GM12872 (cell line): Measurements from ENCODE around the gene KATNB1.

Experiments used
- TF ChIP-seq, protein P1 (sequence below): IDR thresholded peaks from 3 replicates; pipeline ENCODE4 v1.5.1; 2011; ENCODE audit warnings: low read depth, mild to moderate bottlenecking, low read length, moderate library complexity; ENCODE audit not compliant: insufficient read depth

KATNB1 gene

DNA sequence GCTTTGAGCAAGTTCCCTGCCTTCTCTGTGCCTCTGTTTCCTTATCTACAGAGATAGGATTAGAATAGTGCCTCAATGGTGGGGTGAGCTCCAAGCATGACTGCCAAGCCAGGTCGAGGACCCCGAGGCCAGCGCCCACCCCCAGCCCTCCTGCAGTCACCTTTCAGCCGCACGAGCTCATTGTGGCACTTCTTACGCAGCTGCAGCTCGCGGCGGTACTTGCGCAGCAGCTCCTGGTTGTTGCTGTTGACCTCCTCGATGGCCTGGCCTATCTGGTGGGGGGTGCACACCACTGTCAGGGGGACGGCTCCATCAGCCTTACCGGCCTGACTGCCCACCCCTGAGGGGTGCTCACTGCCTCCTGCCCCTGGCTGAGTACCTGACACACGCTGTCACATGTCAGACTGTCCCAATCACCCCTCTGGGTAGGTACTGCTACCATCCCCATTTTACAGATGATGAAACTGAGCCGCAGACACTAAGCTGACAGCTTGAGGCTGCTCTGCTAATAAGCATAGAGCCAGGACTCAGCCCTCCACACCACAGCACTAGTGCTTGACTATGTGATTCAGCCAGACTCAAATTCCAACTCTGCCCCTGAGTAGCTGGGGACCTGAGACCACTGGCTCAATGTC lies 31.3 kb downstream of the KATNB1 start:
- TF ChIP-seq, protein P1, sequence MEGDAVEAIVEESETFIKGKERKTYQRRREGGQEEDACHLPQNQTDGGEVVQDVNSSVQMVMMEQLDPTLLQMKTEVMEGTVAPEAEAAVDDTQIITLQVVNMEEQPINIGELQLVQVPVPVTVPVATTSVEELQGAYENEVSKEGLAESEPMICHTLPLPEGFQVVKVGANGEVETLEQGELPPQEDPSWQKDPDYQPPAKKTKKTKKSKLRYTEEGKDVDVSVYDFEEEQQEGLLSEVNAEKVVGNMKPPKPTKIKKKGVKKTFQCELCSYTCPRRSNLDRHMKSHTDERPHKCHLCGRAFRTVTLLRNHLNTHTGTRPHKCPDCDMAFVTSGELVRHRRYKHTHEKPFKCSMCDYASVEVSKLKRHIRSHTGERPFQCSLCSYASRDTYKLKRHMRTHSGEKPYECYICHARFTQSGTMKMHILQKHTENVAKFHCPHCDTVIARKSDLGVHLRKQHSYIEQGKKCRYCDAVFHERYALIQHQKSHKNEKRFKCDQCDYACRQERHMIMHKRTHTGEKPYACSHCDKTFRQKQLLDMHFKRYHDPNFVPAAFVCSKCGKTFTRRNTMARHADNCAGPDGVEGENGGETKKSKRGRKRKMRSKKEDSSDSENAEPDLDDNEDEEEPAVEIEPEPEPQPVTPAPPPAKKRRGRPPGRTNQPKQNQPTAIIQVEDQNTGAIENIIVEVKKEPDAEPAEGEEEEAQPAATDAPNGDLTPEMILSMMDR = no peak

DNA sequence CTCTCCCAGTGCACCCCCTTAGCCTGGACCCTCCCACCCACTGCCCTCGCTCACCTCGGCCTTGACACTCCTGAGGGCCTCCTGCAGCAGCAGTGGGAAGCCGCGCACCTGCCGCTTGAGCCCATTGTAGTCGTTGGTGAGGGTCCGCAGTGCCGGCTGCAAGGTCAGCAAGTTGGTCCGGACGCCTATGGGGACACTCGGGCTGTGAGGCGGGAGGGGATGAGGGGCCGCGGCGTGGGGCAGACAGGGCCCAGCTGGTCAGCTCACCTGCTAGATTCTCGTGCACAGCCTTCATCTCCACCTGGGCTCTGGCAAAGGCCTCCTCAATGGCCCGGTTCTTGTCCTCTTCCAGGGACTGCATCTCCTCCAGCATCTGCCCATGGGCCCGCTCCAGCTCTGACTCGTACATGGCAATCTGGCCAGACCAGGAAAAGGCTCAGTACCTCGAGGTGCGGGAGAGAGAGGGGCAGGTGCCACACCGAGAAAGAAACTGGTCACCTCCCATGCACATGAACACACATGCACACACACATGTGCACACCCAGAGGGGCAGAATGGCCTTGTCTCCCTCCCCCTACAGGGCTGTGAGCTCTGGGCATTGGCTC lies 34.1 kb downstream of the KATNB1 start:
- TF ChIP-seq, protein P1 = no peak

DNA sequence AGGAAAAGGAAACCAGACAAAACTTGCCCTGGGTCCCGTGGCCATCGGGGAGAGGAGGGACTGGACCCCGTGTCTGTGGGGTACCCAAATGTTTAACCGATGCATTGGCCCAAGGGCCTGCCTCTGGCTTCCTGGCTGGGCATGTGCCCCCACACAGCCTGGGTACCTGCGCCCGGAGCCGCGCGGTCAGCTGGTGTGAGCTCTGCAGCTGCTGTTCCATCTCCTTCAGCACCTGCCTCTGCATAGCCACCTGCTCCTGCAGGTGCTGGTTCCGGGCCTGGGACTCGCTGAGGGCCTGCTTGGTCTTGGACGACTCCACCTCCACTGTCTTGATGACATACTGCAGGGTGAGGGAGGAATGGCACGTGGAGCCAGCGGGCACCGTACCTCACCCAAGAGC lies 34.8 kb downstream of the KATNB1 start:
- TF ChIP-seq, protein P1 = no peak

DNA sequence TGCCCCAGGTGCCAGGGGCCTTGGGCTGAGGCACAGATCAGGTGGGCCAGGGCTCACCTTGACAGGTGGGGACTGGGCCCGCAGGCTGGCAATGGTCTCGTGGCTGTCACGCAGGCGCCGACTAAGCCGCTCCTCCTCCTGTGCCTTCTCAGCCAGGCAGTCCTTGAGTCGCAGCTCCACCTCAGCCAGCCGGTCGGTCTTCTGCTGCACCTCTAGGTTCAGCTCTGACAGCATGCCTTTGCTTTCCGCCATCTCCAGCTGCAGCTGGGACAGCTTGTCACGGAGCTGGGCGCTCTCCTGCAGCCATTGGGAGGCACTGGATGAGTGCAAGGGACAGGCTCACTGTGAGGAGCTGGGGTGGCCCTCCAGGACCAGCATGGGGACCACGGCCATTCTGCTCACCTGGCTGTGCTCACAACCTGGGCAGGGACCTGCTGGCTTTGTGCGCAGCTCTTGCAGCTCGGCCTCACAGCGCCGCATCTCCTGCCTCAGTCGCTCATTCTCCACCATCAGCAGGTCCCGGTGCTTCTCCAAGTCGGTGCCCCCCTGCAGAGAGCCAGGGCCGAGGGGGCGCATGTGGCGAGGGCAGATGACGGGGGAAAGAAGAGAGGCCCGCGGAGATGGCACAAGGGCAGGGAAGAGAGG lies 35.7 kb downstream of the KATNB1 start:
- TF ChIP-seq, protein P1 = no peak

DNA sequence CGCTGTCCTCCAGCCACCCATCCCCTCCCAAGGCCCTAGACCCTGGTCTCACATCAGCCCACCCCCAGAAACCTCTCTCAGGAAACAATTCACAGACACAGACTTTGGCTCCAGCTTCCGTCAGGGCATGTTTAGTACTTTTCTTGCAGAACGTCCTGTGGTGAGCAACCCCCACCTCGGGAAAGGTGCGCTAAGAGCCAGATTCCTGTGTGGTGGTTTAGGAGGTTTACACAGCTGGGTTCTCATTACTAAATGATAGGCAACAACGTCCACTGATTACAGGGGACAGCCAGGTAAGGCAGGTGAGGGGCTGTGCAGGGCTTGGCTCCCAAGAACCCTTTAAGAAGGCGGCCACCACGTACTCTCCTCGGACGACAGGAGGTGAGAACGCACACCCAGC lies 37.4 kb downstream of the KATNB1 start:
- TF ChIP-seq, protein P1 = no peak

DNA sequence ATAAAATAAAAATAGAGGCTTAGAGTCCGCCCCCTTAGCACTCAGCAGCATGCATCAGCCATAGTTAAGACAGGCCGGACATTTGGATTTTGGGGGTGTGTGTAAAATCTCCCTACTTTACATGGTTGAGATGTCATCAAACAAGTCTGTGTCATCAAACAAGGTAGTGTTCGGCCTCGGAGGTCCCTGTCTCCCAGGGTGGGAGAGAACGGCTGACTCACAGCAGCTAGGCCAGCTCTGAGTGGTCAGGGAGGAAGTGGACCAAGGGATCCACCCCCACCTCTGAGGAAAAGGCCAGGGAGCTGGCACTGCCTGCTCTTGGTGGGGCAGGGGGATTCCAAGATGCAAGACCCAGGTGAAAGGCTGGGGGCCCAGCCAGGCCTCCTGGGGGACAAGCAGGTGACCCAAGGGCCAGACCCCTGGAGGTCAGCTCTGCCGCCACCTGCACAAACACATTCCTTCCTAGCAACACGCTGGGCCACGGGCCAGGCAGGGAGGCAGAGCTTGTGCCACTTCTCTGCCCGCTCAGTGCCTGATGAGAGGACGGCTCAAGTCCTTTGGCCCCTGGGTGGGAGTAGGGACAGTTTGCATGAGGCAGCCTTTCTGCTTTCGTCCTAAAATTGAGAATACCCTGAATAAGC lies 38.2 kb downstream of the KATNB1 start:
- TF ChIP-seq, protein P1 = no peak

DNA sequence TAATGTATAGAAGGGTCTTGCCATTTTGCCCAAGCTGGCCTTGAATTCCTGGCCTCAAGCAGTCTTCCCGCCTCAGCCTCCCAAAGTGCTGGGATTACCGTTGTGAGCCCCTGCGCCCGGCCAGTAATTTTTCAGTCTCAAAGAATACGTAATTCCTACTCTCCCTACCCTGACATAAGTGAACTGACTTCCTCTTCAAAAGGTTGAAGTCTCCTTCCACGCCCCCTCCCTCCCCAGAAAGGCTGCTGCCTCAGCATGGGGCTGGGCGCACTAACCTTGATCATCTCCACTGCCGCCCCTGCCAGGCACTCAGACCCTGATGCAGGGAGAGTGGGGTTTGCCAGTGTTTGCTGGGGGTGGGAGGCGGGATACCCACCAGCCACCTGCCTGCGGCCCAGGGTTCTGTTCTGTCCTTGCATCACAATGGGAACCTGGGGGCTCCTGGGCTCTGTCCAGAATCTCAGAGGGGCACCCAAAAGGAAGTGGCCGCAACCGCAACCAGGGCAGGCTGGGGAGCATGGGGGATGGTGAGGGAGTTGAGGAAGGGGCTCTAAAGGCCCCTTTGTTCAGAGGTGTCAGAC lies 39.2 kb downstream of the KATNB1 start:
- TF ChIP-seq, protein P1 = no peak
